HepG2 (cell line): ENCODE measurements around the gene SAP25.

Experiments used
- ASH2L ChIP-seq: fragments of 300-600, 200-600 bp; sonication (generic); IDR thresholded peaks from 2 replicates; pipeline ENCODE4 v1.7.0; 2017; ENCODE audit warnings: low read depth, mild to moderate bottlenecking, moderate library complexity, mixed read lengths, low read length; ENCODE audit not compliant: insufficient read length
- ELF1 ChIP-seq: sonication (generic); formaldehyde crosslinking; IDR thresholded peaks from 2 replicates; pipeline ENCODE4 v1.4.0; 2020; ENCODE audit warnings: missing genetic modification reagents
- EZH2 ChIP-seq: conservative IDR thresholded peaks from 2 replicates; pipeline ENCODE4 v1.6.1; 2012; ENCODE audit warnings: mild to moderate bottlenecking, low read depth, low read length, moderate library complexity
- JUN ChIP-seq: sonication (generic); formaldehyde crosslinking; IDR thresholded peaks from 2 replicates; pipeline ENCODE4 v1.4.0; 2020; ENCODE audit warnings: mild to moderate bottlenecking, missing genetic modification reagents
- MYC ChIP-seq: sonication (generic); formaldehyde crosslinking; IDR thresholded peaks from 2 replicates; pipeline ENCODE4 v1.9.0; 2021; ENCODE audit warnings: missing genetic modification reagents, borderline replicate concordance
- SIN3A ChIP-seq: IDR thresholded peaks from 2 replicates; pipeline ENCODE4 v1.6.1; 2011; ENCODE audit warnings: low read depth, mild to moderate bottlenecking, control low read depth, low read length, borderline replicate concordance
- SMYD3 ChIP-seq: sonication (generic); formaldehyde crosslinking; IDR thresholded peaks from 2 replicates; pipeline ENCODE4 v1.8.1; 2023; ENCODE audit warnings: mild to moderate bottlenecking, missing genetic modification reagents
- ZFX ChIP-seq: sonication (generic); formaldehyde crosslinking; IDR thresholded peaks from 2 replicates; pipeline ENCODE4 v1.4.0; 2020; ENCODE audit warnings: mild to moderate bottlenecking, low read depth, missing genetic modification reagents, moderate library complexity
- ZNF749 ChIP-seq: sonication (generic); formaldehyde crosslinking; IDR thresholded peaks from 2 replicates; pipeline ENCODE4 v1.8.0; 2022; ENCODE audit warnings: mild to moderate bottlenecking, missing genetic modification reagents, moderate library complexity, borderline replicate concordance
- ZNF773 ChIP-seq: sonication (generic); formaldehyde crosslinking; IDR thresholded peaks from 2 replicates; pipeline ENCODE4 v1.4.0; 2020; ENCODE audit warnings: missing genetic modification reagents, borderline replicate concordance
- TF ChIP-seq, protein P1 (sequence below): sonication (generic); formaldehyde crosslinking; IDR thresholded peaks from 2 replicates; pipeline ENCODE4 v1.9.0; 2021; ENCODE audit warnings: missing genetic modification reagents, mild to moderate bottlenecking, borderline replicate concordance
- TF ChIP-seq, protein P2 (sequence below): sonication (generic); formaldehyde crosslinking; IDR thresholded peaks from 2 replicates; pipeline ENCODE4 v1.5.0; 2020; ENCODE audit warnings: mild to moderate bottlenecking, missing genetic modification reagents, borderline replicate concordance

- TF ChIP-seq, protein P1, sequence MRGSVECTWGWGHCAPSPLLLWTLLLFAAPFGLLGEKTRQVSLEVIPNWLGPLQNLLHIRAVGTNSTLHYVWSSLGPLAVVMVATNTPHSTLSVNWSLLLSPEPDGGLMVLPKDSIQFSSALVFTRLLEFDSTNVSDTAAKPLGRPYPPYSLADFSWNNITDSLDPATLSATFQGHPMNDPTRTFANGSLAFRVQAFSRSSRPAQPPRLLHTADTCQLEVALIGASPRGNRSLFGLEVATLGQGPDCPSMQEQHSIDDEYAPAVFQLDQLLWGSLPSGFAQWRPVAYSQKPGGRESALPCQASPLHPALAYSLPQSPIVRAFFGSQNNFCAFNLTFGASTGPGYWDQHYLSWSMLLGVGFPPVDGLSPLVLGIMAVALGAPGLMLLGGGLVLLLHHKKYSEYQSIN: no peak
- no peak for TF ChIP-seq SIN3A
- TF ChIP-seq, protein P2, sequence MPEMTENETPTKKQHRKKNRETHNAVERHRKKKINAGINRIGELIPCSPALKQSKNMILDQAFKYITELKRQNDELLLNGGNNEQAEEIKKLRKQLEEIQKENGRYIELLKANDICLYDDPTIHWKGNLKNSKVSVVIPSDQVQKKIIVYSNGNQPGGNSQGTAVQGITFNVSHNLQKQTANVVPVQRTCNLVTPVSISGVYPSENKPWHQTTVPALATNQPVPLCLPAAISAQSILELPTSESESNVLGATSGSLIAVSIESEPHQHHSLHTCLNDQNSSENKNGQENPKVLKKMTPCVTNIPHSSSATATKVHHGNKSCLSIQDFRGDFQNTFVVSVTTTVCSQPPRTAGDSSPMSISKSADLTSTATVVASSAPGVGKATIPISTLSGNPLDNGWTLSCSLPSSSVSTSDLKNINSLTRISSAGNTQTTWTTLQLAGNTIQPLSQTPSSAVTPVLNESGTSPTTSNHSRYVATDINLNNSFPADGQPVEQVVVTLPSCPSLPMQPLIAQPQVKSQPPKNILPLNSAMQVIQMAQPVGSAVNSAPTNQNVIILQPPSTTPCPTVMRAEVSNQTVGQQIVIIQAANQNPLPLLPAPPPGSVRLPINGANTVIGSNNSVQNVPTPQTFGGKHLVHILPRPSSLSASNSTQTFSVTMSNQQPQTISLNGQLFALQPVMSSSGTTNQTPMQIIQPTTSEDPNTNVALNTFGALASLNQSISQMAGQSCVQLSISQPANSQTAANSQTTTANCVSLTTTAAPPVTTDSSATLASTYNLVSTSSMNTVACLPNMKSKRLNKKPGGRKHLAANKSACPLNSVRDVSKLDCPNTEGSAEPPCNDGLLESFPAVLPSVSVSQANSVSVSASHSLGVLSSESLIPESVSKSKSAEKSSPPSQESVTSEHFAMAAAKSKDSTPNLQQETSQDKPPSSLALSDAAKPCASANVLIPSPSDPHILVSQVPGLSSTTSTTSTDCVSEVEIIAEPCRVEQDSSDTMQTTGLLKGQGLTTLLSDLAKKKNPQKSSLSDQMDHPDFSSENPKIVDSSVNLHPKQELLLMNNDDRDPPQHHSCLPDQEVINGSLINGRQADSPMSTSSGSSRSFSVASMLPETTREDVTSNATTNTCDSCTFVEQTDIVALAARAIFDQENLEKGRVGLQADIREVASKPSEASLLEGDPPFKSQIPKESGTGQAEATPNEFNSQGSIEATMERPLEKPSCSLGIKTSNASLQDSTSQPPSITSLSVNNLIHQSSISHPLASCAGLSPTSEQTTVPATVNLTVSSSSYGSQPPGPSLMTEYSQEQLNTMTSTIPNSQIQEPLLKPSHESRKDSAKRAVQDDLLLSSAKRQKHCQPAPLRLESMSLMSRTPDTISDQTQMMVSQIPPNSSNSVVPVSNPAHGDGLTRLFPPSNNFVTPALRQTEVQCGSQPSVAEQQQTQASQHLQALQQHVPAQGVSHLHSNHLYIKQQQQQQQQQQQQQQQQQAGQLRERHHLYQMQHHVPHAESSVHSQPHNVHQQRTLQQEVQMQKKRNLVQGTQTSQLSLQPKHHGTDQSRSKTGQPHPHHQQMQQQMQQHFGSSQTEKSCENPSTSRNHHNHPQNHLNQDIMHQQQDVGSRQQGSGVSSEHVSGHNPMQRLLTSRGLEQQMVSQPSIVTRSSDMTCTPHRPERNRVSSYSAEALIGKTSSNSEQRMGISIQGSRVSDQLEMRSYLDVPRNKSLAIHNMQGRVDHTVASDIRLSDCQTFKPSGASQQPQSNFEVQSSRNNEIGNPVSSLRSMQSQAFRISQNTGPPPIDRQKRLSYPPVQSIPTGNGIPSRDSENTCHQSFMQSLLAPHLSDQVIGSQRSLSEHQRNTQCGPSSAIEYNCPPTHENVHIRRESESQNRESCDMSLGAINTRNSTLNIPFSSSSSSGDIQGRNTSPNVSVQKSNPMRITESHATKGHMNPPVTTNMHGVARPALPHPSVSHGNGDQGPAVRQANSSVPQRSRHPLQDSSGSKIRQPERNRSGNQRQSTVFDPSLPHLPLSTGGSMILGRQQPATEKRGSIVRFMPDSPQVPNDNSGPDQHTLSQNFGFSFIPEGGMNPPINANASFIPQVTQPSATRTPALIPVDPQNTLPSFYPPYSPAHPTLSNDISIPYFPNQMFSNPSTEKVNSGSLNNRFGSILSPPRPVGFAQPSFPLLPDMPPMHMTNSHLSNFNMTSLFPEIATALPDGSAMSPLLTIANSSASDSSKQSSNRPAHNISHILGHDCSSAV (CRISPR knock-in tag): no peak
- no peak for TF ChIP-seq ASH2L
- TF ChIP-seq ZNF749 (CRISPR knock-in tag): no peak
- TF ChIP-seq SMYD3: no peak
- no peak for TF ChIP-seq ZNF773
- no peak for TF ChIP-seq ZFX
- no peak for TF ChIP-seq ELF1 (CRISPR knock-in tag)
- no peak for TF ChIP-seq EZH2
- TF ChIP-seq MYC (CRISPR knock-in tag): no peak
- no peak for TF ChIP-seq JUN (CRISPR knock-in tag)
Measured at GRCh38 chr7:100621554-100621953, 47.9 kb upstream of the SAP25 start.
